GM19397 (cell line): ENCODE data around the gene VWCE.

Experiments
- ATAC-seq: cut with Tn5 transposase; IDR thresholded peaks from one replicate; pipeline ENCODE4 v1.9.1; 2021; ENCODE audit warnings: mild to moderate bottlenecking, moderate library complexity; ENCODE audit not compliant: unreplicated experiment

Gene VWCE

GRCh38 chr11:61287338-61287977 is 7.7 kb downstream of the VWCE start:
- no peak for ATAC-seq

- ATAC-seq, result no peak
These were observed 11.5 kb downstream of the VWCE start for GRCh38 chr11:61283613-61284012.

- ATAC-seq, result no peak
These were observed 13.4 kb downstream of the VWCE start for GRCh38 chr11:61281581-61282250.

- no peak for ATAC-seq
These were observed 14.1 kb downstream of the VWCE start for GRCh38 chr11:61280883-61281580.

- ATAC-seq, result no peak
These were observed 15.0 kb downstream of the VWCE start for GRCh38 chr11:61279934-61280659.

- ATAC-seq, result no peak
These were observed 17.1 kb downstream of the VWCE start for GRCh38 chr11:61278001-61278470.

GRCh38 chr11:61277186-61278000 is 17.7 kb downstream of the VWCE start:
- no peak for ATAC-seq

GRCh38 chr11:61275191-61275590 is 19.9 kb downstream of the VWCE start:
- no peak for ATAC-seq

- no peak for ATAC-seq
These were observed 21.0 kb downstream of the VWCE start for GRCh38 chr11:61274084-61274483.

- no peak for ATAC-seq
These were observed 21.7 kb downstream of the VWCE start for GRCh38 chr11:61273178-61274078.

GRCh38 chr11:61272731-61273130 is 22.4 kb downstream of the VWCE start:
- no peak for ATAC-seq

- no peak for ATAC-seq
These were observed 24.6 kb downstream of the VWCE start for GRCh38 chr11:61270354-61271076.

GRCh38 chr11:61268588-61269250 is 26.4 kb downstream of the VWCE start:
- no peak for ATAC-seq

GRCh38 chr11:61267437-61267841 is 27.7 kb downstream of the VWCE start:
- ATAC-seq, result no peak

GRCh38 chr11:61266602-61267001 is 28.5 kb downstream of the VWCE start:
- no peak for ATAC-seq

- no peak for ATAC-seq
These were observed 29.8 kb downstream of the VWCE start for GRCh38 chr11:61265357-61265756.

GRCh38 chr11:61264795-61265194 is 30.3 kb downstream of the VWCE start:
- no peak for ATAC-seq

- ATAC-seq, result no peak
These were observed 30.7 kb downstream of the VWCE start for GRCh38 chr11:61264371-61264770.
